Liver (tissue), 9 donors: ENCODE results near the gene ARID4A. TPM values are rescaled to one million over a fixed set of nuclear protein-coding genes. Genes with fewer than 3 reads are reported as not detected.

Experiments used
- DNase-seq: peaks from one replicate; pipeline ENCODE4 v3.0.0-alpha.2; 2017; ENCODE audit warnings: low spot score
- H3K27ac ChIP-seq, 2 donors: one replicate each; pipeline ENCODE4 v1.7.0; 2013; ENCODE audit warnings: inconsistent platforms in 2 of 2, low read length in 2 of 2, control low read depth in 1 of 2, low read depth in 1 of 2, mild to moderate bottlenecking in 1 of 2
- H3K27me3 ChIP-seq, 4 donors: one replicate each; pipeline versions ENCODE4 v1.6.1 to v1.7.0; 2013; ENCODE audit warnings: low read length in 3 of 4, inconsistent platforms in 1 of 4, mild to moderate bottlenecking in 1 of 4, moderate library complexity in 1 of 4; ENCODE audit not compliant: control insufficient read depth in 4 of 4, insufficient read depth in 4 of 4
- H3K36me3 ChIP-seq, 4 donors: one replicate each; pipeline versions ENCODE4 v1.6.1 to v1.7.0; 2013; ENCODE audit warnings: low read length in 3 of 4, mild to moderate bottlenecking in 3 of 4, low read depth in 1 of 4, moderate library complexity in 1 of 4; ENCODE audit not compliant: control insufficient read depth in 4 of 4, insufficient read depth in 3 of 4
- H3K4me1 ChIP-seq, 4 donors: one replicate each; pipeline versions ENCODE4 v1.6.1 to v1.7.0; 2013; ENCODE audit warnings: low read length in 3 of 4, mild to moderate bottlenecking in 3 of 4, moderate library complexity in 1 of 4; ENCODE audit not compliant: control insufficient read depth in 4 of 4, insufficient read depth in 4 of 4
- H3K4me3 ChIP-seq, 3 donors: one replicate each; pipeline versions ENCODE4 v1.6.1 to v1.7.0; 2013; ENCODE audit warnings: low read length in 3 of 3, control low read depth in 1 of 3, low read depth in 1 of 3, mild to moderate bottlenecking in 1 of 3
- H3K9ac ChIP-seq, 2 donors: one replicate each; pipeline ENCODE4 v1.7.0; 2013; ENCODE audit warnings: low read length in 2 of 2, mild to moderate bottlenecking in 2 of 2, moderate library complexity in 2 of 2, control low read depth in 1 of 2, low read depth in 1 of 2
- H3K9me3 ChIP-seq, 4 donors: one replicate each; pipeline versions ENCODE4 v1.6.1 to v1.7.0; 2013; ENCODE audit warnings: low read length in 3 of 4; ENCODE audit not compliant: control insufficient read depth in 4 of 4
- ATF3 ChIP-seq: IDR thresholded peaks from 2 replicates; pipeline ENCODE4 v1.6.1; 2016; ENCODE audit warnings: antibody characterized with exemption
- CTCF ChIP-seq: fragments of 150-350 bp; IDR thresholded peaks from 2 replicates; pipeline ENCODE4 v1.5.1; 2017; ENCODE audit warnings: improper control_type of control experiment, low read depth, low read length; ENCODE audit not compliant: missing input control
- EGR1 ChIP-seq, 2 donors: IDR thresholded peaks; 2 replicates each; pipeline ENCODE4 v1.6.1; 2016 to 2018; ENCODE audit warnings: antibody characterized with exemption in 2 of 2, low read depth in 2 of 2
- FOXA1 ChIP-seq: IDR thresholded peaks from 2 replicates; pipeline ENCODE4 v1.6.1; 2016; ENCODE audit warnings: antibody characterized with exemption
- FOXA2 ChIP-seq: IDR thresholded peaks from 2 replicates; pipeline ENCODE4 v1.6.1; 2016; ENCODE audit warnings: antibody characterized with exemption
- GABPA ChIP-seq, 2 donors: IDR thresholded peaks in 1 of 2; conservative IDR thresholded peaks in 1 of 2; 2 replicates each; pipeline ENCODE4 v1.6.1; 2016; ENCODE audit warnings: antibody characterized with exemption in 2 of 2, mild to moderate bottlenecking in 1 of 2, moderate library complexity in 1 of 2
- HNF4A ChIP-seq, 2 donors: conservative IDR thresholded peaks; 2 replicates each; pipeline ENCODE4 v1.6.1; 2016; ENCODE audit warnings: antibody characterized with exemption in 2 of 2, mild to moderate bottlenecking in 2 of 2
- HNF4G ChIP-seq: IDR thresholded peaks from 2 replicates; pipeline ENCODE4 v1.6.1; 2016; ENCODE audit warnings: antibody characterized with exemption
- JUND ChIP-seq, 2 donors: IDR thresholded peaks; 2 replicates each; pipeline ENCODE4 v1.6.1; 2016; ENCODE audit warnings: antibody characterized with exemption in 2 of 2
- MAX ChIP-seq: IDR thresholded peaks from 2 replicates; pipeline ENCODE4 v1.6.1; 2016; ENCODE audit warnings: antibody characterized with exemption
- NR2F2 ChIP-seq: IDR thresholded peaks from 2 replicates; pipeline ENCODE4 v1.6.1; 2016; ENCODE audit warnings: antibody characterized with exemption
- RAD21 ChIP-seq, 2 donors: IDR thresholded peaks; 2 replicates each; pipeline ENCODE4 v1.6.1; 2016; ENCODE audit warnings: antibody characterized with exemption in 2 of 2, mild to moderate bottlenecking in 2 of 2
- REST ChIP-seq: IDR thresholded peaks from 2 replicates; pipeline ENCODE4 v1.6.1; 2016; ENCODE audit warnings: antibody characterized with exemption, mild to moderate bottlenecking
- RXRA ChIP-seq, 2 donors: IDR thresholded peaks; 2 replicates each; pipeline ENCODE4 v1.6.1; 2017 to 2018; ENCODE audit warnings: antibody characterized with exemption in 2 of 2, mild to moderate bottlenecking in 1 of 2
- SP1 ChIP-seq: IDR thresholded peaks from 2 replicates; pipeline ENCODE4 v1.6.1; 2018; ENCODE audit warnings: antibody characterized with exemption, mild to moderate bottlenecking
- TAF1 ChIP-seq: conservative IDR thresholded peaks from 2 replicates; pipeline ENCODE4 v1.6.1; 2016; ENCODE audit warnings: antibody characterized with exemption, mild to moderate bottlenecking
- YY1 ChIP-seq: IDR thresholded peaks from 2 replicates; pipeline ENCODE4 v1.6.1; 2016; ENCODE audit warnings: antibody characterized with exemption, mild to moderate bottlenecking
- ZBTB33 ChIP-seq: IDR thresholded peaks from 2 replicates; pipeline ENCODE4 v1.6.1; 2016; ENCODE audit warnings: antibody characterized with exemption
- WGBS: extraction: QIAGEN DNeasy Blood & Tissue Kit; methylation state at CpG from one replicate; pipeline ENCODE4 v1.1.7; 2013; 5-methylcytosine and 5-hydroxymethylcytosine counted together
- polyA plus RNA-seq, 2 donors: library from polyadenylated mRNA; stranded (reverse) in 1 of 2; unstranded in 1 of 2; fragments of 200-250 nt in 1 of 2; fragments of >200 nt in 1 of 2; fragmentation: Nextera tagmentation in 1 of 2; extraction: Ambion mirVana in 1 of 2; gene quantifications; one replicate each; pipeline versions ENCODE4 v1.2.1 to v1.2.3, GENCODE V29; 2013 to 2015
- total RNA-seq, 2 donors: library from RNA; depleted of rRNA; stranded (reverse); fragments of >200 nt; gene quantifications; one replicate each; pipeline ENCODE4 v1.2.3, GENCODE V29; 2014
- donor health status: healthy.
- donor health status: healthy.
- donor health status: healthy.
- donor health status: healthy.
- donor health status: healthy.

Gene ARID4A
- total and polyA plus RNA-seq, 4 donors: 3.8 to 26.9 (median 12.0) TPM

GRCh38 chr14:58401587-58401986 lies 103.2 kb downstream of the ARID4A start:
- H3K36me3 ChIP-seq: peaks cover 0 to 1% (median 0%) of the 10 kb centered on the region in 4 donors
- WGBS: 92% methylated on average over 3 of the region's 3 CpGs
- no peak for TF ChIP-seq ZBTB33
- TF ChIP-seq RAD21 (IDR thresholded peaks at IDR 0.05): peak in 1 of 2 donors; percentile 13
- H3K9ac ChIP-seq: no peak overlapping the region
- H3K9me3 ChIP-seq: no peaks in the 10 kb centered on the region
- no peaks in the 10 kb centered on the region for H3K27me3 ChIP-seq
- DNase-seq: no peak
- no peak overlapping the region for H3K4me3 ChIP-seq
- peaks cover 0 to 1% (median 0%) of the 10 kb centered on the region in 4 donors for H3K4me1 ChIP-seq
- H3K27ac ChIP-seq: no peak overlapping the region

- Histone ChIP-seq H3K4me1 (peaks cover 0 to 1% (median 0%) of the 10 kb centered on the region in 4 donors), H3K27me3 (no peaks in the 10 kb centered on the region), H3K9ac (no peak overlapping the region), H3K36me3 (peaks cover 5 to 30% (median 22%) of the 10 kb centered on the region in 4 donors), H3K27ac (no peak overlapping the region), H3K4me3 (no peak overlapping the region), H3K9me3 (no peaks in the 10 kb centered on the region)
- DNase-seq: no peak
- TF ChIP-seq YY1 (no peak), SP1 (no peak), HNF4A (conservative IDR thresholded peaks at IDR 0.05) (no peak), ZBTB33 (no peak), MAX (no peak)
- WGBS: 93% methylated on average over 3 of the region's 3 CpGs
These were observed 110.4 kb downstream of the ARID4A start for GRCh38 chr14:58408681-58409215.

- Histone ChIP-seq H3K9ac (no peak overlapping the region), H3K4me3 (no peak overlapping the region), H3K27ac (no peak overlapping the region), H3K4me1 (no peaks in the 10 kb centered on the region), H3K9me3 (no peaks in the 10 kb centered on the region), H3K36me3 (peaks cover 5 to 23% (median 12%) of the 10 kb centered on the region in 4 donors), H3K27me3 (no peaks in the 10 kb centered on the region)
- no peak for DNase-seq
- WGBS: 100% methylated on average over 1 of the region's 1 CpG
- TF ChIP-seq ATF3 (no peak), NR2F2 (no peak), SP1 (no peak), FOXA1 (no peak), CTCF (no peak), EGR1 (IDR thresholded peaks at IDR 0.05; ENCODE audit: low read depth in 2 of 2) (no peak), JUND (IDR thresholded peaks at IDR 0.05) (no peak), HNF4G (no peak), GABPA (IDR thresholded peaks at IDR 0.05 in 1 of 2, conservative IDR thresholded peaks at IDR 0.05 in 1 of 2) (no peak), TAF1 (no peak), RAD21 (IDR thresholded peaks at IDR 0.05) (no peak), REST (no peak), YY1 (no peak), FOXA2 (no peak), RXRA (IDR thresholded peaks at IDR 0.05) (no peak)
These were observed 116.5 kb downstream of the ARID4A start for GRCh38 chr14:58414845-58415244.
